Sigmoid colon (tissue), 7 donors: ENCODE data around the gene PPP2R5B. TPM values are rescaled to one million over a fixed set of nuclear protein-coding genes. Genes with fewer than 3 reads are reported as not detected.

Experiments used
- DNase-seq: peaks from one replicate; pipeline ENCODE4 v3.0.0-alpha.2; 2019
- H3K27ac ChIP-seq, 4 donors: fragments of 200-600 bp; sonication (generic); one replicate each; pipeline ENCODE4 v1.5.1; 2016 to 2019; ENCODE audit warnings: mild to moderate bottlenecking in 1 of 4
- H3K27me3 ChIP-seq, 3 donors: fragments of 200-600 bp; sonication (generic); one replicate each; pipeline ENCODE4 v1.5.1; 2019; ENCODE audit warnings: mild to moderate bottlenecking in 1 of 3
- H3K36me3 ChIP-seq, 4 donors: fragments of 200-600 bp; sonication (generic); one replicate each; pipeline ENCODE4 v1.5.1; 2016 to 2019
- H3K4me1 ChIP-seq, 4 donors: fragments of 200-600 bp; sonication (generic); one replicate each; pipeline ENCODE4 v1.5.1; 2017 to 2019
- H3K4me3 ChIP-seq, 4 donors: fragments of 200-600 bp; sonication (generic); one replicate each; pipeline ENCODE4 v1.5.1; 2017 to 2019; ENCODE audit warnings: mild to moderate bottlenecking in 2 of 4, moderate library complexity in 1 of 4
- H3K9me3 ChIP-seq, 4 donors: fragments of 200-600 bp in 3 of 4; sonication (generic) in 3 of 4; one replicate each; pipeline versions ENCODE4 v1.5.1 to v1.6.1; 2013 to 2019
- CTCF ChIP-seq, 4 experiments: fragments of 450-650 bp in 3 of 4; fragments of 200-600 bp in 1 of 4; IDR thresholded peaks; one replicate each; pipeline ENCODE4 v1.5.1; 2016 to 2019; ENCODE audit warnings: antibody characterized with exemption in 4 of 4, mild to moderate bottlenecking in 3 of 4, moderate library complexity in 2 of 4
- EP300 ChIP-seq, 4 donors: sonication (generic); formaldehyde crosslinking; IDR thresholded peaks; one replicate each; pipeline ENCODE4 v1.6.1; 2017; ENCODE audit warnings: antibody characterized with exemption in 4 of 4
- POLR2A ChIP-seq, 2 donors: fragments of 450-650 bp; IDR thresholded peaks; one replicate each; pipeline ENCODE4 v1.6.1; 2016; ENCODE audit warnings: antibody characterized with exemption in 2 of 2, mild to moderate bottlenecking in 2 of 2, moderate library complexity in 2 of 2
- POLR2AphosphoS5 ChIP-seq, 4 donors: sonication (generic); formaldehyde crosslinking; IDR thresholded peaks; one replicate each; pipeline ENCODE4 v1.6.1; 2017; ENCODE audit warnings: antibody characterized with exemption in 4 of 4
- WGBS, 2 donors: extraction: QIAGEN DNeasy Blood & Tissue Kit; methylation state at CpG; one replicate each; pipeline ENCODE4 v1.1.7; 2013; 5-methylcytosine and 5-hydroxymethylcytosine counted together
- intact Hi-C: fragments of 100-400 bp; cut with DNase I; formaldehyde crosslinking; loops from one replicate; pipeline ENCODE4 v1.15.1; 2023
- polyA plus RNA-seq, 3 donors: library from polyadenylated mRNA; stranded (reverse); fragments of 200-250 nt; gene quantifications; one replicate each; pipeline ENCODE4 v1.2.3, GENCODE V29; 2013
- total RNA-seq, 4 donors: library from RNA; depleted of rRNA; stranded (reverse); fragments of >200 nt; gene quantifications; one replicate each; pipeline ENCODE4 v1.1.0, GENCODE V29; 2016
- donor health status: healthy with polysubstance abuse.
- donor health status: Bipolar disorder and iron deficiency.
- donor health status: healthy.

PPP2R5B gene
- total and polyA plus RNA-seq, 7 donors: 15.6 to 27.3 (median 19.3) TPM

GRCh38 chr11:64884019-64884418 lies 40.5 kb upstream of the PPP2R5B start:
- DNase-seq: no peak
- 87 to 93% methylated on average over 8 of the region's 8 CpGs for WGBS, 2 donors
- Histone ChIP-seq H3K27ac (no peak overlapping the region), H3K27me3 (no peaks in the 10 kb centered on the region), H3K4me3 (no peak overlapping the region), H3K36me3 (no peaks in the 10 kb centered on the region), H3K4me1 (peaks cover 0 to 23% (median 21%) of the 10 kb centered on the region in 4 donors), H3K9me3 (no peaks in the 10 kb centered on the region)
- TF ChIP-seq EP300 (IDR thresholded peaks at IDR 0.05) (no peak), CTCF (IDR thresholded peaks at IDR 0.05) (no peak), POLR2AphosphoS5 (IDR thresholded peaks at IDR 0.05) (no peak), POLR2A (IDR thresholded peaks at IDR 0.05) (no peak)
- intact Hi-C loops: no loop called here

- Histone ChIP-seq H3K36me3 (no peaks in the 10 kb centered on the region), H3K27me3 (no peaks in the 10 kb centered on the region), H3K4me1 (peaks cover 0 to 14% (median 12%) of the 10 kb centered on the region in 4 donors), H3K4me3 (no peak overlapping the region), H3K9me3 (no peaks in the 10 kb centered on the region), H3K27ac (no peak overlapping the region)
- DNase-seq: no peak
- intact Hi-C loops: loop anchor here (5.0 kb wide), 1 partner anchor 98 kb away; no protein-coding TSS in a partner anchor
- TF ChIP-seq EP300 (IDR thresholded peaks at IDR 0.05): no peak
- no peak for TF ChIP-seq POLR2AphosphoS5 (IDR thresholded peaks at IDR 0.05)
- TF ChIP-seq CTCF (IDR thresholded peaks at IDR 0.05): no peak
- no peak for TF ChIP-seq POLR2A (IDR thresholded peaks at IDR 0.05)
- WGBS, 2 donors: 52 to 75% methylated on average over 15 of the region's 15 CpGs
Observed at GRCh38 chr11:64885367-64886286, 38.9 kb upstream of the PPP2R5B start.

- Histone ChIP-seq H3K27me3 (no peaks in the 10 kb centered on the region), H3K36me3 (no peaks in the 10 kb centered on the region), H3K9me3 (no peaks in the 10 kb centered on the region), H3K4me1 (peaks cover 0 to 14% (median 12%) of the 10 kb centered on the region in 4 donors), H3K27ac (peak overlapping the region; percentile 68 to 81 (median 72)), H3K4me3 (peak overlapping the region in 2 of 4 donors; percentile 13 to 37)
- intact Hi-C loops: loop anchor here (5.0 kb wide), 1 partner anchor 100 kb away; no protein-coding TSS in a partner anchor
- DNase-seq: no peak
- TF ChIP-seq EP300 (IDR thresholded peaks at IDR 0.05) (no peak), POLR2A (IDR thresholded peaks at IDR 0.05) (no peak), CTCF (IDR thresholded peaks at IDR 0.05) (no peak), POLR2AphosphoS5 (IDR thresholded peaks at IDR 0.05) (no peak)
- 29 to 64% methylated on average over 8 of the region's 8 CpGs for WGBS, 2 donors
Observed at GRCh38 chr11:64887234-64887756, 37.2 kb upstream of the PPP2R5B start.

GRCh38 chr11:64887757-64888405 lies 36.6 kb upstream of the PPP2R5B start:
- no peaks in the 10 kb centered on the region for H3K27me3 ChIP-seq
- no peaks in the 10 kb centered on the region for H3K9me3 ChIP-seq
- TF ChIP-seq EP300 (IDR thresholded peaks at IDR 0.05) (no peak), CTCF (IDR thresholded peaks at IDR 0.05) (peak; percentile 94 to 100 (median 96)), POLR2A (IDR thresholded peaks at IDR 0.05) (peak in 1 of 2 donors; percentile 7)
- 5 to 14% methylated on average over 34 of the region's 34 CpGs for WGBS, 2 donors
- H3K4me1 ChIP-seq: peaks cover 0 to 14% (median 12%) of the 10 kb centered on the region in 4 donors
- H3K4me3 ChIP-seq: peak overlapping the region in 3 of 4 donors; percentile 13 to 37 (median 29)
- H3K27ac ChIP-seq: peak overlapping the region; percentile 68 to 81 (median 72)
- no peaks in the 10 kb centered on the region for H3K36me3 ChIP-seq
- DNase-seq: peak; percentile 90
- intact Hi-C loops: loop anchor here (1.0 to 5.0 kb wide), 2 partner anchors 41 to 101 kb away; no protein-coding TSS in a partner anchor
